Caco-2 (cell line): ENCODE data around the gene TTLL11. TPM values are rescaled to one million over a fixed set of nuclear protein-coding genes. Genes with fewer than 3 reads are reported as not detected.
A peak's percentile ranks its signal among the peaks of the same experiment; 100 is the strongest.

Experiments used
- BruUV-seq: library from RNA; stranded (reverse); fragments of 400-500 nt; replicated peaks from 2 replicates; lab custom pipeline; 2021; lab: Mats Ljungman, UMichigan
- CTCF ChIA-PET: fragments of 300-600 bp; sonication (Branson Sonifier 250); formaldehyde crosslinking; loops from one replicate; lab custom pipeline; 2022; ENCODE audit warnings: antibody characterized with exemption; lab: Charles Lee
- POLR2A ChIA-PET: fragments of 300-600 bp; sonication (Branson Sonifier 250); formaldehyde crosslinking; loops from one replicate; lab custom pipeline; 2022; ENCODE audit warnings: antibody characterized with exemption; lab: Charles Lee
- DNase-seq, 2 experiments: peaks; one replicate each; pipeline versions ENCODE4 v3.0.0 to v3.0.0-alpha.2; 2020 to 2022
- H3K27me3 ChIP-seq: replicated peaks from 2 replicates; pipeline ENCODE4 v1.6.0; 2011; ENCODE audit warnings: low read length; ENCODE audit not compliant: control insufficient read depth, insufficient read depth
- H3K36me3 ChIP-seq: 2 replicates; pipeline ENCODE4 v1.5.1; 2011; ENCODE audit warnings: low read length; ENCODE audit not compliant: control insufficient read depth, insufficient read depth
- H3K4me1 ChIP-seq: fragments of 250-450 bp; sonication (Bioruptor Pico); 2 replicates; pipeline ENCODE4 v1.5.1; 2020; ENCODE audit warnings: mild to moderate bottlenecking
- H3K4me3 ChIP-seq: 2 replicates; pipeline ENCODE4 v1.5.1; 2011; ENCODE audit warnings: low read depth, mild to moderate bottlenecking, control low read depth, low read length
- H3K9me3 ChIP-seq: fragments of 250-450 bp; sonication (Bioruptor Pico); 2 replicates; pipeline ENCODE4 v1.5.1; 2020; ENCODE audit warnings: mild to moderate bottlenecking, moderate library complexity
- H3K27ac Mint-ChIP-seq: one replicate; pipeline ENCODE4 v1.8.0; 2022; ENCODE audit warnings: mixed read lengths; ENCODE audit not compliant: unreplicated experiment
- H3K27me3 Mint-ChIP-seq: one replicate; pipeline ENCODE4 v1.8.0; 2022; ENCODE audit warnings: mixed read lengths; ENCODE audit not compliant: insufficient read depth, unreplicated experiment
- H3K36me3 Mint-ChIP-seq: one replicate; pipeline ENCODE4 v1.8.0; 2022; ENCODE audit warnings: mild to moderate bottlenecking, mixed read lengths; ENCODE audit not compliant: insufficient read depth, unreplicated experiment
- H3K4me1 Mint-ChIP-seq: one replicate; pipeline ENCODE4 v1.8.0; 2022; ENCODE audit warnings: low read depth, mixed read lengths; ENCODE audit not compliant: unreplicated experiment
- H3K4me3 Mint-ChIP-seq: one replicate; pipeline ENCODE4 v1.8.0; 2022; ENCODE audit warnings: mild to moderate bottlenecking, moderate library complexity, mixed read lengths; ENCODE audit not compliant: unreplicated experiment
- H3K9me3 Mint-ChIP-seq: one replicate; pipeline ENCODE4 v1.8.0; 2022; ENCODE audit warnings: mixed read lengths; ENCODE audit not compliant: unreplicated experiment
- intact Hi-C: fragments of 100-400 bp; cut with micrococcal nuclease; formaldehyde crosslinking; loops from one replicate; pipeline ENCODE4 v1.10.0; 2022; ENCODE audit not compliant: unreplicated experiment
- total RNA-seq: library from RNA; stranded (reverse); gene quantifications from 2 replicates; pipeline ENCODE4 v1.2.3, GENCODE V29; 2022
- TF ChIP-seq, protein P1 (sequence below), 2 experiments: fragments of 200-600 bp in 1 of 2; IDR thresholded peaks; 1 replicate in 1 of 2; 2 replicates in 1 of 2; pipeline versions ENCODE4 v1.5.1 to v1.8.0; 2011 to 2022; ENCODE audit warnings: antibody characterized with exemption in 1 of 2, control low read depth in 1 of 2, inconsistent platforms in 1 of 2, low read depth in 1 of 2, low read length in 1 of 2, mild to moderate bottlenecking in 1 of 2, moderate library complexity in 1 of 2; ENCODE audit not compliant: insufficient read depth in 1 of 2, severe bottlenecking in 1 of 2, unreplicated experiment in 1 of 2

The TTLL11 gene
- total RNA-seq, 1 experiment from 2014 or later: 4.4 TPM

DNA sequence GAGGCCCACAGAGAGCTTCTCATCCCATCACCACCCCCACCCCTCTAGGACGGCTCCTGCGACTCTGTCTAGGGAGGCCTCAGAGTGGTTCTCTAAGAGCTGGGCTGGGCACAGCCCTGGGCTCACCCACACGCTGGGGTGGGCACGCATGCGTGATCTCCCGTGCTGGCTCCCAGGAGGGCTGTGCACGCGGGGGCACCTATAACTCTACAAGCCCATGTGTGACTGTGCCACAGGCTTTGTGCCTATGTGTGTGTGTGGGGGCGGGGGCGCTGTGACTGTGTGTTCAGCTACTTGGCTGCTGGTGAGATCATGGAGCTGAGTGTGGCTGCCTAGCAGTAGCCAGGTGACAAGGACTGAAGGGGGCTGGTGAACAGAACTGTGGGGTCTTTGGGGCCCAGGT, 34.3 kb upstream of the TTLL11 start:
- H3K36me3 Mint-ChIP-seq: no peaks in the 10 kb centered on the region
- H3K27me3 Mint-ChIP-seq: peaks cover 3% of the 10 kb centered on the region
- no peak for DNase-seq
- BruUV-seq: no TSS peak
- peaks cover 9% of the 10 kb centered on the region; the same call in 1 of the 2 replicates for H3K4me1 ChIP-seq
- CTCF ChIA-PET: interaction anchor here (0.8 to 5.2 kb wide), 3 partner anchors 28 to 223 kb away, joined by 3 to 104 read pairs (median 8); no protein-coding TSS in a partner anchor
- TF ChIP-seq, protein P1, sequence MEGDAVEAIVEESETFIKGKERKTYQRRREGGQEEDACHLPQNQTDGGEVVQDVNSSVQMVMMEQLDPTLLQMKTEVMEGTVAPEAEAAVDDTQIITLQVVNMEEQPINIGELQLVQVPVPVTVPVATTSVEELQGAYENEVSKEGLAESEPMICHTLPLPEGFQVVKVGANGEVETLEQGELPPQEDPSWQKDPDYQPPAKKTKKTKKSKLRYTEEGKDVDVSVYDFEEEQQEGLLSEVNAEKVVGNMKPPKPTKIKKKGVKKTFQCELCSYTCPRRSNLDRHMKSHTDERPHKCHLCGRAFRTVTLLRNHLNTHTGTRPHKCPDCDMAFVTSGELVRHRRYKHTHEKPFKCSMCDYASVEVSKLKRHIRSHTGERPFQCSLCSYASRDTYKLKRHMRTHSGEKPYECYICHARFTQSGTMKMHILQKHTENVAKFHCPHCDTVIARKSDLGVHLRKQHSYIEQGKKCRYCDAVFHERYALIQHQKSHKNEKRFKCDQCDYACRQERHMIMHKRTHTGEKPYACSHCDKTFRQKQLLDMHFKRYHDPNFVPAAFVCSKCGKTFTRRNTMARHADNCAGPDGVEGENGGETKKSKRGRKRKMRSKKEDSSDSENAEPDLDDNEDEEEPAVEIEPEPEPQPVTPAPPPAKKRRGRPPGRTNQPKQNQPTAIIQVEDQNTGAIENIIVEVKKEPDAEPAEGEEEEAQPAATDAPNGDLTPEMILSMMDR (IDR thresholded peaks at IDR 0.05; ENCODE audit: insufficient read depth in 1 of 2, low read depth in 1 of 2, low read length in 1 of 2, severe bottlenecking in 1 of 2, unreplicated experiment in 1 of 2): no peak
- no peaks in the 10 kb centered on the region for H3K9me3 ChIP-seq
- H3K36me3 ChIP-seq: no peaks in the 10 kb centered on the region
- H3K27ac Mint-ChIP-seq: no peak overlapping the region
- H3K4me3 Mint-ChIP-seq: no peak overlapping the region
- intact Hi-C loops: loop anchor here (5.0 kb wide), 1 partner anchor 105 kb away; no protein-coding TSS in a partner anchor
- H3K9me3 Mint-ChIP-seq: no peaks in the 10 kb centered on the region
- no peaks in the 10 kb centered on the region for H3K27me3 ChIP-seq
- no peaks in the 10 kb centered on the region for H3K4me1 Mint-ChIP-seq
- H3K4me3 ChIP-seq: no peak overlapping the region
- POLR2A ChIA-PET: no interaction called here

DNA sequence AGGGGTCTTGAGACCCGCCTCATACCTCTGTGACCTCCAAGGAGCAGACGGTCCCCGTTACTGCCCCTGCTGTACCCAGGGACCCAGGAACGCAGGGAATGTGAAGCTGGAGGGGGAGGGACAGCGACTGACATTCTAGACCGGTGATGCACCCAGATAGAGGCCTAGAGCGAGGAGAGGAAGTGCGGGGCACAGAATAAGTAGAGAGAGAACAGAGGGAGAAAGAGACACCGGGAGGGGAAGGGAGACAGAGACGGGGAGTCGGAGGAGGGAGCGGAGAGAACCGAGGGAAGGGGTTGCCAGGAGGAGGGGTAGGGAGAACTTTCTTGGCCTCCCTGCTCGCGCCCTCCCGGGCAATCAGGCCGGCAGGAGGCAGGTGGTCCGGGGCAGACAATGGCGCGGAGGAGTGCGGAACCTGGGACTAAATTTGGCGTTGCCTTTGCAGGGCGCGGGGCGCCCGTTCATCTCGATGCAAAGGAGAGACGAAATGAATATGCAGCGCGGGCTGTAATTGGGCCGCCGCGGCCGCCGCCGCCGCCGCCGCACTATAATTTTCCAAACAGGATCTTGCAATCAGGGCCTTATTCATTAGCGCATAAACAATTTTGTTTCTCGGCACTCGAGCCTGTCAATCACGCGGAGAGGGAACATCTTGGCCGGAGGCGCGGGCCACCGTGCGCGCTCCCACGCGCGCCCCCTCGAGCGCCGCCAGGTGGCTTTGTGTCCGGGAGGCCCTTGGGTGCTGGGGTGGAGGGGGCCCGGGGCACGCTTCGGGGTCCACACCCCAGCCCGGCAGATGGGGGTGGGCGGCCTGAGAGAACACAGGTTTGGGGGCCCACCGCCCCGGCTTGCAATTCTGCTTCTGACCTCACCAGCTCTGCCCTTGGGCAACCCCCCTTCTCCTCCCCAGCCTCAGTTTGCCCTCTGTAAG, 33.5 kb upstream of the TTLL11 start:
- peak in 1 of 2 experiments; percentile 9 for DNase-seq
- Mint-ChIP-seq H3K4me3 (peak overlapping the region; percentile 73), H3K4me1 (no peaks in the 10 kb centered on the region), H3K36me3 (no peaks in the 10 kb centered on the region), H3K27me3 (peaks cover 3% of the 10 kb centered on the region), H3K27ac (peak overlapping the region; percentile 14), H3K9me3 (no peaks in the 10 kb centered on the region)
- no TSS peak for BruUV-seq
- Histone ChIP-seq H3K4me1 (peaks cover 9% of the 10 kb centered on the region; the same call in 1 of the 2 replicates), H3K36me3 (no peaks in the 10 kb centered on the region), H3K9me3 (no peaks in the 10 kb centered on the region), H3K4me3 (peak overlapping the region; percentile 34), H3K27me3 (no peaks in the 10 kb centered on the region)
- ChIA-PET CTCF (interaction anchor here (0.6 to 8.4 kb wide), 7 partner anchors 13 to 223 kb away, joined by 3 to 175 read pairs (median 3); no protein-coding TSS in a partner anchor), POLR2A (no interaction called here)
- TF ChIP-seq, protein P1 (IDR thresholded peaks at IDR 0.05; ENCODE audit: insufficient read depth in 1 of 2, low read depth in 1 of 2, low read length in 1 of 2, severe bottlenecking in 1 of 2, unreplicated experiment in 1 of 2): no peak
- intact Hi-C loops: loop anchor here (5.0 kb wide), 1 partner anchor 106 kb away; no protein-coding TSS in a partner anchor
